Astrocyte (in vitro differentiated cells and primary cell): ENCODE measurements around the gene LRIG2.

Experiments
- CTCF ChIP-seq: IDR thresholded peaks from 2 replicates; pipeline ENCODE4 v1.5.1; 2011; ENCODE audit warnings: low read depth, mild to moderate bottlenecking, inconsistent platforms, low read length, moderate library complexity; ENCODE audit not compliant: insufficient read depth
- EZH2 ChIP-seq: IDR thresholded peaks from 2 replicates; pipeline ENCODE4 v1.6.1; 2012; ENCODE audit warnings: mild to moderate bottlenecking, low read length, inconsistent platforms; ENCODE audit not compliant: insufficient read depth

GRCh38 chr1:113169591-113169990 lies 96.6 kb downstream of the LRIG2 start:
- TF ChIP-seq CTCF, result no peak
- TF ChIP-seq EZH2, result no peak
